GM20431 (cell line): Measurements from ENCODE around the gene CARD9.

ENCODE experiments used
- in situ Hi-C: fragments of 300-500 bp; cut with MseI, MboI; formaldehyde crosslinking; loops from one replicate; pipeline ENCODE4 v1.15.0; 2020; ENCODE audit warnings: low sequenced_read_pairs; ENCODE audit not compliant: unreplicated experiment

The CARD9 gene

GRCh38 chr9:136339173-136339957 is 34.1 kb downstream of the CARD9 start:
- in situ Hi-C loops, result no loop called here

GRCh38 chr9:136338511-136338910 is 35.0 kb downstream of the CARD9 start:
- in situ Hi-C loops, result no loop called here

GRCh38 chr9:136337416-136338395 is 35.8 kb downstream of the CARD9 start:
- in situ Hi-C loops, result no loop called here

- in situ Hi-C loops, result no loop called here
Observed at GRCh38 chr9:136336881-136337280, 36.6 kb downstream of the CARD9 start.

GRCh38 chr9:136336156-136336870 is 37.2 kb downstream of the CARD9 start:
- in situ Hi-C loops, result no loop called here

GRCh38 chr9:136335296-136336155 is 37.9 kb downstream of the CARD9 start:
- in situ Hi-C loops, result no loop called here

- in situ Hi-C loops, result no loop called here
Observed at GRCh38 chr9:136334541-136334940, 38.9 kb downstream of the CARD9 start.

- in situ Hi-C loops, result no loop called here
Observed at GRCh38 chr9:136333486-136333885, 40.0 kb downstream of the CARD9 start.

- in situ Hi-C loops, result no loop called here
Observed at GRCh38 chr9:136333045-136333444, 40.4 kb downstream of the CARD9 start.

GRCh38 chr9:136332482-136332983 is 40.9 kb downstream of the CARD9 start:
- in situ Hi-C loops, result no loop called here

- in situ Hi-C loops, result no loop called here
Observed at GRCh38 chr9:136331556-136332481, 41.6 kb downstream of the CARD9 start.

- in situ Hi-C loops, result no loop called here
Observed at GRCh38 chr9:136331030-136331429, 42.4 kb downstream of the CARD9 start.

- in situ Hi-C loops, result no loop called here
Observed at GRCh38 chr9:136330406-136330990, 43.0 kb downstream of the CARD9 start.

- in situ Hi-C loops, result no loop called here
Observed at GRCh38 chr9:136329636-136330405, 43.6 kb downstream of the CARD9 start.

- in situ Hi-C loops, result no loop called here
Observed at GRCh38 chr9:136329211-136329627, 44.2 kb downstream of the CARD9 start.

- in situ Hi-C loops, result no loop called here
Observed at GRCh38 chr9:136328622-136329041, 44.8 kb downstream of the CARD9 start.

GRCh38 chr9:136328011-136328621 is 45.4 kb downstream of the CARD9 start:
- in situ Hi-C loops, result no loop called here
